Neural cell (in vitro differentiated cells): ENCODE results near the gene GSS. TPM values are rescaled to one million over a fixed set of nuclear protein-coding genes. Genes with fewer than 3 reads are reported as not detected.

Experiments
- H2AFZ ChIP-seq: fragments of 200-600, 300-800 bp; sonication (generic), shearing (Covaris generic); 2 replicates; pipeline ENCODE4 v1.6.0; 2014; ENCODE audit warnings: low read depth, mild to moderate bottlenecking, antibody characterized with exemption, low read length, moderate library complexity
- H3F3A ChIP-seq: fragments of 200-600 bp; shearing (Covaris generic); 2 replicates; pipeline ENCODE4 v1.6.1; 2016; ENCODE audit warnings: mild to moderate bottlenecking, moderate library complexity, mixed read lengths, antibody characterized with exemption, low read length; ENCODE audit not compliant: insufficient read depth, poor library complexity, severe bottlenecking
- H3K27ac ChIP-seq: fragments of 200-600, 300-800 bp; sonication (generic), shearing (Covaris generic); 2 replicates; pipeline ENCODE4 v1.5.1; 2014; ENCODE audit warnings: mild to moderate bottlenecking, low read length, moderate library complexity
- H3K27me3 ChIP-seq: fragments of 300-800, 200-600 bp; sonication (generic), shearing (Covaris generic); 2 replicates; pipeline ENCODE4 v1.6.0; 2014; ENCODE audit warnings: mild to moderate bottlenecking, low read depth, low read length, moderate library complexity; ENCODE audit not compliant: insufficient read depth
- H3K36me3 ChIP-seq: fragments of 300-800, 200-600 bp; sonication (generic), shearing (Covaris generic); 2 replicates; pipeline ENCODE4 v1.5.1; 2014; ENCODE audit warnings: mild to moderate bottlenecking, antibody characterized with exemption, low read length, moderate library complexity; ENCODE audit not compliant: insufficient read depth
- H3K4me2 ChIP-seq: fragments of 300-800, 200-600 bp; sonication (generic), shearing (Covaris generic); 2 replicates; pipeline ENCODE4 v1.6.0; 2014; ENCODE audit warnings: mild to moderate bottlenecking, low read length
- H3K4me3 ChIP-seq: fragments of 300-800, 200-600 bp; sonication (generic), shearing (Covaris generic); 2 replicates; pipeline ENCODE4 v1.5.1; 2014; ENCODE audit warnings: mild to moderate bottlenecking, low read length, moderate library complexity
- H3K79me2 ChIP-seq: fragments of 200-600 bp; shearing (Covaris generic); replicated peaks from 2 replicates; pipeline ENCODE4 v1.6.0; 2014; ENCODE audit warnings: mild to moderate bottlenecking, low read length, moderate library complexity; ENCODE audit not compliant: insufficient read depth
- H3K9ac ChIP-seq: fragments of 300-800, 200-600 bp; sonication (generic), shearing (Covaris generic); 2 replicates; pipeline ENCODE4 v1.6.1; 2016; ENCODE audit warnings: mild to moderate bottlenecking, low read length, mixed read lengths
- H3K9me2 ChIP-seq: fragments of 200-600 bp; shearing (Covaris generic); 2 replicates; pipeline ENCODE4 v1.6.1; 2016; ENCODE audit warnings: mild to moderate bottlenecking, low read length, mixed read lengths; ENCODE audit not compliant: insufficient read depth
- H3K9me3 ChIP-seq: fragments of 200-600, 300-800 bp; sonication (generic), shearing (Covaris generic); 2 replicates; pipeline ENCODE4 v1.6.1; 2016; ENCODE audit warnings: mild to moderate bottlenecking, mixed run types, low read length, moderate library complexity, mixed read lengths
- H4K20me1 ChIP-seq: fragments of 200-600 bp; shearing (Covaris generic); 2 replicates; pipeline ENCODE4 v1.6.1; 2016; ENCODE audit warnings: mild to moderate bottlenecking, mixed run types; ENCODE audit not compliant: insufficient read depth
- CTCF ChIP-seq: fragments of 450-650 bp; IDR thresholded peaks from 2 replicates; pipeline ENCODE4 v1.5.1; 2014; ENCODE audit warnings: antibody characterized with exemption, mild to moderate bottlenecking, moderate library complexity; ENCODE audit not compliant: poor library complexity, severe bottlenecking
- EP300 ChIP-seq: fragments of 450-650 bp; conservative IDR thresholded peaks from 2 replicates; pipeline ENCODE4 v1.6.1; 2014; ENCODE audit warnings: antibody characterized with exemption, mild to moderate bottlenecking, moderate library complexity; ENCODE audit not compliant: poor library complexity, severe bottlenecking
- EZH2 ChIP-seq: fragments of 200-600, 300-800 bp; shearing (Covaris generic), sonication (generic); IDR thresholded peaks from 2 replicates; pipeline ENCODE4 v1.6.1; 2014; ENCODE audit warnings: antibody characterized with exemption, low read length, borderline replicate concordance, mild to moderate bottlenecking; ENCODE audit not compliant: insufficient read depth, poor library complexity, severe bottlenecking
- MXI1 ChIP-seq: fragments of 450-650 bp; conservative IDR thresholded peaks from 2 replicates; pipeline ENCODE4 v1.6.1; 2014; ENCODE audit warnings: antibody characterized with exemption, mild to moderate bottlenecking; ENCODE audit not compliant: poor library complexity, severe bottlenecking
- POLR2AphosphoS5 ChIP-seq: IDR thresholded peaks from 2 replicates; pipeline ENCODE4 v1.6.1; 2012
- RAD21 ChIP-seq: fragments of 450-650 bp; conservative IDR thresholded peaks from 2 replicates; pipeline ENCODE4 v1.6.1; 2014; ENCODE audit warnings: antibody characterized with exemption, mild to moderate bottlenecking, moderate library complexity
- REST ChIP-seq: IDR thresholded peaks from 2 replicates; pipeline ENCODE4 v1.6.1; 2012; ENCODE audit warnings: borderline replicate concordance
- SMC3 ChIP-seq: fragments of 450-650 bp; conservative IDR thresholded peaks from 2 replicates; pipeline ENCODE4 v1.6.1; 2014; ENCODE audit warnings: antibody characterized with exemption, mild to moderate bottlenecking, moderate library complexity; ENCODE audit not compliant: poor library complexity
- TAF1 ChIP-seq: IDR thresholded peaks from 2 replicates; pipeline ENCODE4 v1.6.1; 2012; ENCODE audit warnings: low read depth
- polyA plus RNA-seq: library from polyadenylated mRNA; depleted of rRNA; stranded (reverse); fragments of >200 nt; gene quantifications from 2 replicates; pipeline ENCODE4 v1.2.3, GENCODE V29; 2014

Gene GSS
- polyA plus RNA-seq, 1 donor from 2014 or later, result 173 TPM

GRCh38 chr20:34984756-34985261 lies 29.2 kb upstream of the GSS start:
- Histone ChIP-seq H3K27ac (no peak overlapping the region), H3K4me3 (no peak overlapping the region), H3K36me3 (no peaks in the 10 kb centered on the region), H3F3A (no peaks in the 10 kb centered on the region), H3K79me2 (no peaks in the 10 kb centered on the region), H3K9me2 (no peaks in the 10 kb centered on the region), H4K20me1 (no peaks in the 10 kb centered on the region), H3K9me3 (no peaks in the 10 kb centered on the region), H3K4me2 (no peak overlapping the region), H3K27me3 (no peaks in the 10 kb centered on the region), H3K9ac (no peak overlapping the region), H2AFZ (no peak overlapping the region)
- TF ChIP-seq POLR2AphosphoS5 (no peak), CTCF (no peak), TAF1 (no peak), SMC3 (no peak), MXI1 (no peak), RAD21 (no peak), EP300 (no peak), REST (no peak), EZH2 (no peak)

- H4K20me1 ChIP-seq, result no peaks in the 10 kb centered on the region
- no peak overlapping the region for H2AFZ ChIP-seq
- no peaks in the 10 kb centered on the region for H3K79me2 ChIP-seq
- no peaks in the 10 kb centered on the region for H3K9me2 ChIP-seq
- H3K4me3 ChIP-seq, result no peak overlapping the region
- no peaks in the 10 kb centered on the region for H3K36me3 ChIP-seq
- H3K4me2 ChIP-seq, result no peak overlapping the region
- H3K27ac ChIP-seq, result no peak overlapping the region
- H3K9me3 ChIP-seq, result no peaks in the 10 kb centered on the region
- TF ChIP-seq POLR2AphosphoS5, result no peak
- H3K9ac ChIP-seq, result no peak overlapping the region
- no peaks in the 10 kb centered on the region for H3F3A ChIP-seq
- no peaks in the 10 kb centered on the region for H3K27me3 ChIP-seq
Observed at GRCh38 chr20:34983995-34984735, 28.6 kb upstream of the GSS start.
